ENCODE results near the gene AK3. TPM values are rescaled to one million over a fixed set of nuclear protein-coding genes. Genes with fewer than 3 reads are reported as not detected.

The AK3 gene
- total and polyA plus RNA-seq, 9 of the 15 experiments (the other 6 are each of a cell fraction or from before 2014, with no cell fraction given): 12.2 to 78.6 (median 41.8) TPM

GRCh38 chr9:4679268-4680172 lies 61.5 kb downstream of the AK3 start, which contains the start of gene CDC37L1 (continued):
- TF ChIP-seq REST (IDR thresholded peaks at IDR 0.05; ENCODE audit: borderline replicate concordance) (no peak), REST (CRISPR knock-in tag; IDR thresholded peaks at IDR 0.05; ENCODE audit: low read depth) (0 out of 2 replicates have a peak, but pooled peaks have one; percentile 40), HBP1 (CRISPR knock-in tag; IDR thresholded peaks at IDR 0.05) (no peak), ZNF280B (CRISPR knock-in tag; IDR thresholded peaks at IDR 0.05) (no peak), HNRNPK (IDR thresholded peaks at IDR 0.05; ENCODE audit: low read depth, low read length, poor library complexity, severe bottlenecking) (no peak), DDX20 (tag; IDR thresholded peaks at IDR 0.05; ENCODE audit: low read depth) (no peak), ZBTB34 (CRISPR knock-in tag; IDR thresholded peaks at IDR 0.05) (no peak), ZBTB33 (CRISPR knock-in tag; IDR thresholded peaks at IDR 0.05) (no peak)

Measured in K562 (cell line).